T1000 (cell line): Measurements from ENCODE around the gene ZNF654.
"Not testable (repeated sequence)": the region's sequence is repeated elsewhere in the genome, so short reads cannot be mapped to it uniquely, and the experiment has no call there.

Experiments used
- DNase-seq: peaks from one replicate; lab custom pipeline; 2025; ENCODE audit warnings: mixed read lengths; lab: John Stamatoyannopoulos, UW

ZNF654 gene

GRCh38 chr3:88061746-88062145, 2.7 kb downstream of the ZNF654 start:
- no peak for DNase-seq

DNA sequence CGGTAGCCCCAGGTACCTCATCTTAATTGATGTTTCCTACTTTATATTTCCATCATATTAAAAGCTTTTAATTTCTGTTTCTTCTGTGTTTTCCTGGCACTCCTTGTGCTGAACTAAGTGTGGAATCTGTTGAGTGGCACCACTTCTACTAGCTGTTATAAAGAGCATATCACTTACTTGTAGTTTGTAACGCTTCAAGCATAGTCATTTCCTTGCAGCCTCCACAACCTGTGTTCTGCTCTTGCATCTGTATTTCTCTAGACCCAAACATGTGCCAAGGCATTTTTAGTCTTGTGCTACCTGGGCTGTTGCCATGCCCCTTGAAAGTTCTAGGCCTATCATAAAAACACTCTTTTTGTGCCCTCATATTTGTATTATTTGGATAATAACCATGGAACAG, 16.0 kb downstream of the ZNF654 start:
- no peak for DNase-seq

- no peak for DNase-seq
These were observed 16.4 kb downstream of the ZNF654 start for GRCh38 chr3:88075497-88075896.

- no peak for DNase-seq
These were observed 17.7 kb downstream of the ZNF654 start for GRCh38 chr3:88076712-88077111.

- no peak for DNase-seq
These were observed 19.9 kb downstream of the ZNF654 start for GRCh38 chr3:88078932-88079331.

DNA sequence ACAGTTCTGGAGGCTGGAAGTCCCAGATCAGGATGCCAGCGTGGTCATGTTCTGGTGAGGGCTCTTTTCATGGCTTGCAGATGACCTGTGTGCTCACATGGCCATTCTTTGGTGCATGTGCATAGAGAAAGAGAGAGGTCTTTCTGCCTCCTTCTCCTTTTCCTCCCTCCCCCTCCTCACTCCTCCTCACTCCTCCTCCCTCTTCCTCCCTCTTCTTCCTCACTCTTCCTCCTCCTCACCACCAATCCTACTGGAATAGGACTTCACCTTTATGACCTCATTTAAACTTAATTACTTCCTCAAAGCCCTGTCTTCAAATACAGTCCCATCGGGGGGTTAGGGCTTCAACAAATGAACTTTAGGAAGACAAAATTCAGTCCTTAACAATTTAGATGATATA, 23.8 kb downstream of the ZNF654 start:
- DNase-seq, result no peak

DNA sequence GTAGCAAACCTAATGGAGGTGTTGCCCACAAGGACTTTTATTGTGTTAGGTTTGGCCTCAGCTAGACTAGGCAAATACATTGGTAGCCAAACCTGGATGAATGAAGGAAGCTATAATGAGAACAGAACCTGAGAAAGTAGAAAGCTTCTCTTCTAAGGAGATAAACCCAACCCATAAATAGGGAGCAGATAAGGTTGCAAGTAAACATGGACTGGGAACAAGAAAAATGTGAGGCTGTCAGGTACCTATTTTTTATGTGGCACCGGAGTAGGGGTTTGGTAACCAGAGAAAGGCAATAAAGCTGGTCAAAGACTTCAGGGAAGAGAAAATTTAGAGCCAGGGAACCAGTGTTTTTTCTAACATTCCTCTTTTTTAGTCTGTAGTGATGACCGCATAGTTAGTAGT, 25.0 kb downstream of the ZNF654 start:
- no peak for DNase-seq

- DNase-seq, result no peak
These were observed 31.6 kb downstream of the ZNF654 start for GRCh38 chr3:88090681-88091080.

- no peak for DNase-seq
These were observed 33.2 kb downstream of the ZNF654 start for GRCh38 chr3:88092270-88092669.

DNA sequence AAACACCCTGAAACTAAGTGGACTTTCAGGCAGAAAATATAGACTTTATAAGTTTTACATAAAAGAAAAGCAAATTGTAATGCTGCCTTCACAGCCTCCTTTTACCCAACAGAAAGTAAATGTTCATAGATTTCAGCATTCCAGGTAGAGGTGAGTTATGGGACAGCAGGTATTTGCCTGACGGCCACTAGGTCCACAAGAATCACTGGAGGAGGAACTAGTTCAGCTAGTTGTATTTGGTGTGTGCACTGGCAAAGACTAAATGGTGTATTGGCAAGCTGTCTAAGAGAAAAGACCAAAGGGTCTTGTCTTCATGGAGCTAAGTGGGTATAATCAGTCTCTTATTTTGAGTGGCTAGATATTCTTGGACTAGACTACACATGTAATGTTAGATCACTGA, 34.2 kb downstream of the ZNF654 start:
- DNase-seq, result no peak

DNA sequence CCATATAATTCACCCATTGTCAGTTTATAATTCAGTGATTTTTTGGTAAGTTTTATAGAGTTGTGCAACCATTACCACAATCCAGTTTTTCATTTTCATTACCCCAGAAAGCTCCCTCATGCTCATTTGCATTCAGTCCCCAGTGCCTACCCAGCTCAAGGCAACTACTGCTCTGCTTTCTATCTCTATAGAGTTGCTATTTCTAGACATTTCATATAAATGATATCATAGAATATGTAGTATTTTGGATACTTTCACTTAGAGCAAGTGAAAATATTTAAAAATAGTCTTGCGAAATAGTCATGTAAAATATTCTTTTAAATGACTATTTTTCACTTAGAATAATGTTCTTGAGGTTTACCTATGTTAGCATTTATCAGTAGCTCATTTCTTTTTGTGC, 42.1 kb downstream of the ZNF654 start:
- DNase-seq, result no peak

- no peak for DNase-seq
These were observed 46.3 kb downstream of the ZNF654 start for GRCh38 chr3:88105325-88105724.

- no peak for DNase-seq
These were observed 53.2 kb downstream of the ZNF654 start for GRCh38 chr3:88112289-88112688.

- DNase-seq, result peak; percentile 48
These were observed 54.5 kb downstream of the ZNF654 start for GRCh38 chr3:88113311-88114162.

DNA sequence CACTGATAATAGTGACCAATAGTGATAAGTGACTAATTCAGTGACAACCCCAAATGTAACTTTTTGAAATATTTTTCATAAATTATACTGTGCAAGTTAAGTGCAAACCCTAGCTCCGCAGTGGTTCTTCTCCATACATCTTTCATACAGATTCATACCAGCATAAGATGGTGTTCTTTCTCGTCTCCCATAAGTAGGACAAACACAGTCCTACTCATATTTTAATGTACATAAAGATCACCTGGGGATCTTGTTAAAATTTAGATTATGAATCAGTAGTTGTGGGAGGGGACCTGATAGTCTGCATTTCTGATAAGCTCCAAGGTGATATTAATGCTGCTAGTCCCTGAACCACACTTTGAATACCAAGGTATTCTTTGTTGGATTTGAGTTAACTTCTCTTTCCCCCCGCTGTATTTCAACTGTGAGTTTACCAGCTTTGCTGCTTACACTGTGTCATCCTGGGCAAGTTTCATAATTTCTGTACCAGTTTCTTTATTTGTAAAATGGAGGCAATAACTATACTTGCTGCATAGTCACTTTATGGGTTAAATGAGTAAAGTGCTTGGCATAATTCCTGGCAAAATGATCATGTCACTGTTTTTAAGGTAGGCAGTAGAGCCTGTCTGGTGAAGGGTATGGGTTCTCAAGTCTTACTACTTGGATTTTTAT, 56.0 kb downstream of the ZNF654 start:
- DNase-seq, result no peak

DNA sequence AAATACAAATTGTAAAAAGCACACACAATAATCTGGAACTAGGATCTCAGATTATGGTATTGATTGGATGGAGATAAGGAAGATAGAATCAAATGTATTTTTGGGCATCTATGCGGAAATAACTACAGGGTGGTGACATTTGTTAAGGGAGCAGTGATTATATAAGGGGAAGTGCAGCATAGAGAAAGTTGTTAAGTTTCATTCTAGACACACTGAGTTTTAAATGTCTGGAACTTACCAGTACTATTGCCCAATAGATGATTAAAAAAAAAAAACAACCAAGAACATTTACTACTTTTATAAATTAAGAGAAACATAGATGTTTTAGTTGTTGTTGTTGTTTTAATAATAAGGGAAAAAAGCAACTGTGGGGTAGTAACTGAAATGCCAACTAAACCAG, 58.6 kb downstream of the ZNF654 start:
- no peak for DNase-seq

DNA sequence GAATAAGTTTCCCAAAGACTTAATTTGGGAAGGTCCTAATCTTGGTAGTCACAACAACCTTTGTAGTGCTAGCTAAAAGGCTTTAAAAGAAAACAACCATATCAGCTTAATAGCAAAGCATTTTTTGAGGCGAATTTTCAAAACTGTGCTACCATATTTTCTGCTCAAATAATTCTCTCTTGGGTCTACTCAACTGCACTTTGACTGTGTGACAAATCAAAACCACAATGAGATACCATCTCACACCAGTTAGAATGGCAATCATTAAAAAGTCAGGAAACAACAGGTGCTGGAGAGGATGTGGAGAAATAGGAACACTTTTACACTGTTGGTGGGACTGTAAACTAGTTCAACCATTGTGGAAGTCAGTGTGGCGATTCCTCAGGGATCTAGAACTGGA, 59.5 kb downstream of the ZNF654 start:
- not testable (repeated sequence) for DNase-seq

GRCh38 chr3:88123526-88123925, 64.5 kb downstream of the ZNF654 start:
- DNase-seq, result no peak

GRCh38 chr3:88131695-88132094, 72.6 kb downstream of the ZNF654 start:
- DNase-seq, result no peak

GRCh38 chr3:88132894-88133293, 73.8 kb downstream of the ZNF654 start:
- DNase-seq, result no peak

DNA sequence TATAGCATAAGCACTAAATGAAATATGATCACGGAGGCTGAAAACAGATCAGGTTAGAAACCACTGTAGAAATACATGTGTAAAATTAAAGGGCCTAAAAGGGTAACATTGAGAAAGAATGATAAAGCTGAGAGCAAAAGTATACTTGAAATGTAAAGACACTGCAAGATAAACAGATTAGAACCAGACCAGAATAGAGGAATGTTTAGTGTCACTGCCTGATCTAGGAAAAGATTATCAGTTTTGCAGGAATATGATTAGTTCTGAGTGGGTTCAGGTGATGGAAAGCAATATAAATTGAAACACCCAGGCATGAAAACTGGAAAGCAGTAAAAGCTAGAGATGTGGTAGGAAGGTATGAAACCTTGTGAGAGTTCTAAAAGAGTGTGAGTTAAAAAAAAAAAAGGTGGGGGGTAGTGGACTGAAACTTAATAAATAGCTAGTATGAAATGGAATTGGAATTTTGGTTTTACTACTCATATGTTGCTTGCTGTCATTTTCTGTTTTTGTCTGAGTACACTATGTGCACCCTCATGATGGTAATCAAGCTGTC, 74.7 kb downstream of the ZNF654 start:
- no peak for DNase-seq

- DNase-seq, result no peak
These were observed 78.8 kb downstream of the ZNF654 start for GRCh38 chr3:88137836-88138235.

DNA sequence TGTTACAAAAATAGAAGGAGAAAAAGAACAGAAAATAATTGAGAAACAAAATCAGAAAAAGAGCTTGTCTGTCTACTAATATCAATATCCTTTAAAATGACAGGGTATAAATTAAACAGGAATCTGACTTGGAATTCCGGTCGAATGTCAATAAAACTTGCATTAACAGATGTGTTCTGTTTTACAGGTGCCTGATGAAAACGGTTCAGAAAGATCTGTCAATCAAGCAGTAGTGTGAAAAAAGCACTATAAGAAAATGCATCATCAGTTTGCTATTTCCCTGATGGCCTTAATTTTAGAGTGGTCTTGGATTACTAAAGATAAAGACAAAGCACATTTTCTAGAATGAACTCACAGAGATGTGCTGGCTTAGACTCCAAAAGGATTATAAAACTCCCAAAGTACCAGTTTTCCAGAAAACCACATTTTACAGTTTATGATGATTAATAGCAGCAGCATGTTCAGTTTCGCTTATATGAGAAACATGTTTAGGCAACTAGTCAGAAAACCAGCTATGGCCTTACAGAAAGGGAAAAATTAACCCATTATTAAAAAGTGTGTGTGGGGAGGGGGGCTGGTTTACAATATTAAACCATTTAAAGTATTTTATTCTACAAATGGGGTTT, 82.5 kb downstream of the ZNF654 start:
- no peak for DNase-seq
